C4-2B (cell line): ENCODE measurements around the gene TEX261.

ENCODE experiments used
- CTCF ChIP-seq: fragments of 450-650 bp; conservative IDR thresholded peaks from 2 replicates; pipeline ENCODE4 v1.5.1; 2017; ENCODE audit warnings: mild to moderate bottlenecking
- ZFX ChIP-seq: fragments of 450-650 bp; IDR thresholded peaks from 2 replicates; pipeline ENCODE4 v1.6.1; 2017

GRCh38 chr2:71001592-71001927 lies 6.9 kb upstream of the TEX261 start:
- TF ChIP-seq CTCF: no peak
- no peak for TF ChIP-seq ZFX
